Gastrocnemius medialis (tissue), 4 donors: ENCODE data around the gene NLRC4.

Experiments
- CTCF ChIP-seq, 5 experiments: fragments of 450-650 bp in 3 of 5; fragments of 200-600 bp in 2 of 5; sonication (generic) in 2 of 5; IDR thresholded peaks in 4 of 5; conservative IDR thresholded peaks in 1 of 5; 1 replicate in 4 of 5; 2 replicates in 1 of 5; pipeline ENCODE4 v1.5.1; 2016 to 2019; ENCODE audit warnings: antibody characterized with exemption in 5 of 5, mild to moderate bottlenecking in 3 of 5, moderate library complexity in 3 of 5
- POLR2A ChIP-seq, 2 donors: fragments of 450-650 bp; IDR thresholded peaks; one replicate each; pipeline ENCODE4 v1.6.1; 2017; ENCODE audit warnings: antibody characterized with exemption in 2 of 2, mild to moderate bottlenecking in 2 of 2, moderate library complexity in 2 of 2

GRCh38 chr2:32228181-32228580, 36.5 kb downstream of the NLRC4 start:
- TF ChIP-seq POLR2A (IDR thresholded peaks at IDR 0.05), result no peak
- no peak for TF ChIP-seq CTCF (IDR thresholded peaks at IDR 0.05 in 4 of 5, conservative IDR thresholded peaks at IDR 0.05 in 1 of 5)
